Thymus (tissue), 11 donors: Measurements from ENCODE around the gene ENAM. TPM values are rescaled to one million over a fixed set of nuclear protein-coding genes. Genes with fewer than 3 reads are reported as not detected.

Experiments used
- DNase-seq, 9 donors: peaks; one replicate each; pipeline ENCODE4 v3.0.0-alpha.2; 2013; ENCODE audit warnings: low spot score in 9 of 9, low read depth in 6 of 9, missing footprints in 1 of 9
- H3K27ac ChIP-seq, 2 donors: one replicate each; pipeline ENCODE4 v1.5.1; 2013; ENCODE audit warnings: control low read depth in 1 of 2, low read depth in 1 of 2, low read length in 1 of 2, mild to moderate bottlenecking in 1 of 2, moderate library complexity in 1 of 2
- H3K27me3 ChIP-seq, 2 donors: one replicate each; pipeline ENCODE4 v1.5.1; 2013; ENCODE audit warnings: low read length in 1 of 2; ENCODE audit not compliant: control insufficient read depth in 2 of 2, insufficient read depth in 1 of 2
- H3K36me3 ChIP-seq, 2 donors: one replicate each; pipeline ENCODE4 v1.5.1; 2013; ENCODE audit warnings: low read length in 1 of 2, mild to moderate bottlenecking in 1 of 2, moderate library complexity in 1 of 2; ENCODE audit not compliant: control insufficient read depth in 2 of 2, insufficient read depth in 2 of 2
- H3K4me1 ChIP-seq, 2 donors: one replicate each; pipeline ENCODE4 v1.5.1; 2013; ENCODE audit warnings: low read length in 2 of 2; ENCODE audit not compliant: control insufficient read depth in 2 of 2, insufficient read depth in 2 of 2
- H3K4me3 ChIP-seq, 2 donors: one replicate each; pipeline ENCODE4 v1.5.1; 2013; ENCODE audit warnings: low read length in 2 of 2, control low read depth in 1 of 2, mild to moderate bottlenecking in 1 of 2
- H3K9me3 ChIP-seq, 2 donors: one replicate each; pipeline ENCODE4 v1.5.1; 2013; ENCODE audit warnings: low read length in 1 of 2, mild to moderate bottlenecking in 1 of 2; ENCODE audit not compliant: control insufficient read depth in 2 of 2, insufficient read depth in 1 of 2
- WGBS: extraction: QIAGEN DNeasy Blood & Tissue Kit; methylation state at CpG from one replicate; pipeline ENCODE4 v1.1.7; 2013; 5-methylcytosine and 5-hydroxymethylcytosine counted together
- polyA plus RNA-seq: library from polyadenylated mRNA; stranded (reverse); fragments of 200-250 nt; gene quantifications from one replicate; pipeline ENCODE4 v1.2.3, GENCODE V29; 2013
- total RNA-seq: library from RNA; stranded (reverse); fragments of 120-200 nt; gene quantifications from one replicate; pipeline ENCODE4 v1.2.4, GENCODE V29; 2013
- donor health status: healthy.

The ENAM gene
- total and polyA plus RNA-seq, 2 donors = 0.07 to 1.2 TPM

GRCh38 chr4:70619778-70620177, 8.8 kb upstream of the ENAM start:
- H3K27me3 ChIP-seq = no peaks in the 10 kb centered on the region
- H3K9me3 ChIP-seq = no peaks in the 10 kb centered on the region
- H3K4me1 ChIP-seq = no peaks in the 10 kb centered on the region
- H3K4me3 ChIP-seq = no peak overlapping the region
- no peak for DNase-seq
- no peak overlapping the region for H3K27ac ChIP-seq
- WGBS = 97% methylated on average over 2 of the region's 2 CpGs
- H3K36me3 ChIP-seq = no peaks in the 10 kb centered on the region

GRCh38 chr4:70623323-70623722, 5.2 kb upstream of the ENAM start:
- no peak overlapping the region for H3K27ac ChIP-seq
- H3K27me3 ChIP-seq = no peaks in the 10 kb centered on the region
- WGBS = 97% methylated on average over 3 of the region's 3 CpGs
- peak in 2 of 9 donors; percentile 43 to 50 for DNase-seq
- no peaks in the 10 kb centered on the region for H3K9me3 ChIP-seq
- H3K36me3 ChIP-seq = no peaks in the 10 kb centered on the region
- H3K4me3 ChIP-seq = no peak overlapping the region
- H3K4me1 ChIP-seq = no peaks in the 10 kb centered on the region

- 91% methylated on average over 1 of the region's 1 CpG for WGBS
- Histone ChIP-seq H3K27me3 (no peaks in the 10 kb centered on the region), H3K4me3 (no peak overlapping the region), H3K36me3 (no peaks in the 10 kb centered on the region), H3K4me1 (no peaks in the 10 kb centered on the region), H3K9me3 (no peaks in the 10 kb centered on the region), H3K27ac (no peak overlapping the region)
- no peak for DNase-seq
These were observed 4.2 kb upstream of the ENAM start for GRCh38 chr4:70624226-70624793.

- Histone ChIP-seq H3K27me3 (no peaks in the 10 kb centered on the region), H3K36me3 (no peaks in the 10 kb centered on the region), H3K4me1 (no peaks in the 10 kb centered on the region), H3K9me3 (no peaks in the 10 kb centered on the region), H3K4me3 (no peak overlapping the region), H3K27ac (no peak overlapping the region)
- whole genome bisulfite sequencing = 95% methylated on average over 1 of the region's 1 CpG
- DNase-seq = no peak
These were observed 924 bp upstream of the ENAM start for GRCh38 chr4:70627620-70628019.

GRCh38 chr4:70629469-70630090, 1.0 kb downstream of the ENAM start:
- Histone ChIP-seq H3K27ac (no peak overlapping the region), H3K9me3 (no peaks in the 10 kb centered on the region), H3K4me3 (no peak overlapping the region), H3K36me3 (no peaks in the 10 kb centered on the region), H3K4me1 (no peaks in the 10 kb centered on the region), H3K27me3 (no peaks in the 10 kb centered on the region)
- DNase-seq = no peak
- WGBS = 98% methylated on average over 1 of the region's 1 CpG

- DNase-seq = no peak
- H3K4me3 ChIP-seq = no peak overlapping the region
- H3K9me3 ChIP-seq = no peaks in the 10 kb centered on the region
- 96% methylated on average over 3 of the region's 3 CpGs for WGBS
- no peak overlapping the region for H3K27ac ChIP-seq
- no peaks in the 10 kb centered on the region for H3K4me1 ChIP-seq
- H3K27me3 ChIP-seq = no peaks in the 10 kb centered on the region
- no peaks in the 10 kb centered on the region for H3K36me3 ChIP-seq
These were observed 1.6 kb downstream of the ENAM start for GRCh38 chr4:70630162-70630561.

- Histone ChIP-seq H3K27ac (no peak overlapping the region), H3K4me3 (no peak overlapping the region), H3K36me3 (no peaks in the 10 kb centered on the region), H3K9me3 (no peaks in the 10 kb centered on the region), H3K4me1 (no peaks in the 10 kb centered on the region), H3K27me3 (no peaks in the 10 kb centered on the region)
- DNase-seq = no peak
- 95% methylated on average over 1 of the region's 1 CpG for WGBS
These were observed 3.5 kb downstream of the ENAM start for GRCh38 chr4:70632028-70632427.

GRCh38 chr4:70634482-70634881, 5.9 kb downstream of the ENAM start:
- Histone ChIP-seq H3K27ac (no peak overlapping the region), H3K9me3 (peaks cover 0 to 4% of the 10 kb centered on the region in 2 donors), H3K4me1 (no peaks in the 10 kb centered on the region), H3K36me3 (no peaks in the 10 kb centered on the region), H3K4me3 (no peak overlapping the region), H3K27me3 (no peaks in the 10 kb centered on the region)
- no peak for DNase-seq
- 93% methylated on average over 5 of the region's 5 CpGs for WGBS

GRCh38 chr4:70637239-70637913, 8.8 kb downstream of the ENAM start:
- Histone ChIP-seq H3K4me1 (no peaks in the 10 kb centered on the region), H3K27me3 (no peaks in the 10 kb centered on the region), H3K4me3 (no peak overlapping the region), H3K27ac (no peak overlapping the region), H3K9me3 (peaks cover 0 to 4% of the 10 kb centered on the region in 2 donors), H3K36me3 (no peaks in the 10 kb centered on the region)
- WGBS = 75% methylated on average over 8 of the region's 8 CpGs
- DNase-seq = no peak
